CD4-positive, alpha-beta T cell treated with Interleukin-2 at 100 ng/mL for 4 hours (primary cell): ENCODE data around the gene RAD51B.

Experiments used
- DNase-seq: peaks from one replicate; pipeline ENCODE4 v3.0.0-alpha.2; 2020; ENCODE audit warnings: low spot score

The RAD51B gene

DNA sequence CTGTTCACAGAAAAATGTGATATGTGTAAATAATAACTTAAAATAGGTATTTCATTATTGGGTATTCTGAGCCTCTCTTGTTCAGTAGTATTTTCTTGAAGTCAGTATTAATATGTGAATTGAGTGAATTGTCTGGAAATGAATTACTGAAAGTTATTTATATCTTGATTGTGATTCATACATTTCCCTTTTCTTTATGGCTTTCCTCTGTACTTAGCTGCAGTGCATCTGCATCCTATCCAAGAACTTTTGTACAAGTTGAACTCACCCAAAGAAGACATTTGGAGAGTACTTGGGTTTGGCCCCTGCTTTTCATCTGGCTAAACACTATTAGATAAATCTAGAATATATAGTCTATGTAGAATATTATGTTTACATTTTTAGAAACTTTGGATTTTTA, 326.0 kb downstream of the RAD51B start:
- no peak for DNase-seq

DNA sequence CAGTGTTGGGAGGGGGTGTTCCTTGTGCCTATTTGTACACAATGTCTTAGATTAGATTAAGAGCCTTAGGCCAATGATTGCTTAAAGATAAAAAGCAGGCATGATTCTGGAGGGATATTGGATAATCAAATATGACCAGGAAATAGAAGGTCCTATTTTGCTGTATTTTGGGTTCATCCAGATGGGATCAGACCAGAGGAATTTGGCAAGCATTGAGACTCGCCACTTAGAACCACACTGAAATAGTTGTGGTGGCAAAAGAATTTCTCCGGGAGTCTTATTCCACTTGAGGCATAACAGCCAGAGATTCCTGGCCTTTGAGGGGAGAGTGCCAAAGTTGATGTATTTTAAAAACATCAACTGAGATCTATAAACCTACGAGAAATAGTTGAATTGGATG, 327.2 kb downstream of the RAD51B start:
- no peak for DNase-seq

DNA sequence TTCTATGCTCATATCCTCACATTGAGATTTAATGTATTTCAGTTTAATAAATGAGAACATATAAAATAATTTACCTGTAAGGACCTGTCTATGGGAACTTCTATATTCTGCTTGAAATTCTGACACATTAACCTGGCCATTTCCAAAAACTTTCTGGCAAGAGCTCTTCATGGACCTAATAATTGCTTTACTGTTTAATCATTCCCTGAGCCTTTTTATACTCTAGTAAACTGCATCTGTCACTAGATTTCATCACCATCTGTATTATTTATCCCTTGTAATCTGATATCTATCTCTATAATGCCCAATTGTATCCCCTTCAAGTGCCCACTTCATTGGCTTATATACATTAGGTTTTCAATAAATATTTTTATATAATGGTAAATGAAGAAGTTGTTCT, 327.7 kb downstream of the RAD51B start:
- DNase-seq: no peak

DNA sequence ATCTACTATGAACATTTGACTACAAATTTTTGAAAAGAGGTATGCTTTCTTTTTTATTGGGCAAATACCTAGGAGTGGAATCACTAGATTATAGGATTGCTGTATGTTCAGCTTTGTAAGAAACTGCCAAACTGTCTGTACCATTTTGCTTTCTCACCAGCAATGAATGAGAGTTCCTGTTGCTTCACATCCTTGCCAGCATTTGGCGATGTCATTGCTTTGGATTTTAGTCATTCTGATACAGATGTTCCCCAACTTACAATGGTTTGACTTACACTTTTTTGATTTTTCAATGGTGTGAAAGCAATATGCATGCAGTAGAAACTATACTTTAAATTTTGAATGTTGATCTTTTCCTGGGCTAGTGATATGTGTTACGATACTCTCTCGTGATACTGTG, 328.7 kb downstream of the RAD51B start:
- DNase-seq: no peak

DNA sequence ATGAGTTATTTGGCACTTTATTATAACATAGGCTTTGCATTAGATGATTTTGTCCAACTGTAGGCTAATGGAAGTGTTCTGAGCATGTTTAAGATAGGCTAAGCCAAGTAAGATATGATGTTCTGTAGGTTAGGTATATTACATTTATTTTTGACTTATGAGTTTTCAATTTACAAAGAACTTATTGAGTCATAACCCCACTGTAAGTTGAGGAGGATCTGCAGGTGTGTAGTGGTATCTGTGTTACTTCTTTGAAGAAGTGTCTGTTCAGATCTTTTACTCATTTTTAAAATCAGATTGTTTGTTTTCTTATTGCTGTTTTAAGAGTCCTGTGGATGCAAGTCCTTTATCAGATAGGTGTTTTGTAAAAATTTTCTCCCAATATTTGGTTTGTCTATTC, 329.2 kb downstream of the RAD51B start:
- DNase-seq: no peak

DNA sequence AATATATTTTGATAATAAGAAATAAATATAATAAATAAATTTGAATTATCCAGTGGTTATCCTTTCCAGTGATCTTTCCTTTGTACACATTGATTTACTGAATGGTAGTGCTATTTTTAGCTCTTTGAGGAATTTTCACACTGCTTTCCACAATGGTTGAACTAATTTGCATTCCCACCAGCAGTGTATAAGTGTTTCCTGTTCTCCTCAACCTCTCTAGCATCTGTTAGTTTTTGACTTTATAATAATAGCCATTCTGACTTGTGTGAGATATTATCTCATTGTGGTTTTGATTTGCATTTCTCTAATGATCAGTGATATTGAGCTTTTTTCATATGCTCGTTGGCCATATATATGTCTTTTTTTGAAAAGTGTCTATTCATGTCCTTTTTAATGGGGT, 333.7 kb downstream of the RAD51B start:
- DNase-seq: no peak

DNA sequence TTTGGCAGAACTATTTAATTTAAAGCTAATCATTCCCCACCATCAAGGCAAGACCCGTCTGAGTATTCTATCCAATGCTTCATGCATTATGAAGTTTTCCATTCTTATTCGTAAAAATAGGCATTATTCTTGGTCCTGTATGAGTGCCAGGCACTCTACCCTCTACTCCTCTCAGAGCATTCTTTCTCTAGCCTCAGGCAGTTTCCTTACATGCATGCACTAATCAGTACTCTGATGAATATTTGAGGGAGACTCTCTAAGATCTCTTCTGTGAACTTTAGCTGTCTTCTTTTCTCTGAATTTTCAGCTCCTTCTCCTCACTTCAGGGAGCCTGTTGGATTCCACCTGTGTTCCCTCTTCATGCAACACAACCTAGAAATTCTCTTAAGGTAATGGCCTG, 334.7 kb downstream of the RAD51B start:
- no peak for DNase-seq

DNA sequence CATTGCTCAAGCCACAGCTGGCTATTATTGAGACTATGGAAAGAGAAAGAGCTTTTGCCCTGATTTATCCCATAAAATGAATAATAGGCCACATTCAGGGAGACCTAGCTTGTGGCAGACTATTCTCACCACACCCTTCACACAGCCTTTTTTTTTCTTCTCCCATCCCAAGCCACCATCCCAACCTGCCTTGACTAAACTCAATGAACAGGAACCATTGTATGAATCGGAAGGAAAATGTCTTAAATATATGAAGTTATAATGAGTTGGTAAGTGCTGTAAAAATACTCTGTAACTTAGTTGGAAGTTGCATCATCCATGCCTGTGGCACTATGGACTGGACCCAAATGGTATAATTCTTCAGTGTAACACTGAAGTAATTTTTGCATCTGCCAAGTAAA, 338.4 kb downstream of the RAD51B start:
- no peak for DNase-seq

DNA sequence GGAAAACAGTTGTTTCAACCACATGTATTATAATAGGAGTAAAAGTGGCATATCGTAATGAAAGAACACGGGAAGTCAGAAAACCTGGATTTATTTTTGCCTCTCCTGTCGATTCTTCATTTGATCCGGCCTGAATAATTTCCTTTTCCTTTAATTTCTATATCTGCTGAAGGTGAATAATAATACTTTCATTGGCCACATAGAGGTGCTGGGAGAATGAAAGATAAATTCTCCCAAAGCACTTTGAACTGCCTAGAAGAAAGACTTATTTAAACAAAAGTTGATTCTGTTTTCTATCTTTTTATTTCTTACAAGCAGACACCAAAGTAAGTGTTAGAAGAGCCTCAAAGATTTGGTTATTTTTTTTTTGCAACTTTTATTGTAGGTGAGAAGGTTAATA, 339.1 kb downstream of the RAD51B start:
- DNase-seq: no peak

DNA sequence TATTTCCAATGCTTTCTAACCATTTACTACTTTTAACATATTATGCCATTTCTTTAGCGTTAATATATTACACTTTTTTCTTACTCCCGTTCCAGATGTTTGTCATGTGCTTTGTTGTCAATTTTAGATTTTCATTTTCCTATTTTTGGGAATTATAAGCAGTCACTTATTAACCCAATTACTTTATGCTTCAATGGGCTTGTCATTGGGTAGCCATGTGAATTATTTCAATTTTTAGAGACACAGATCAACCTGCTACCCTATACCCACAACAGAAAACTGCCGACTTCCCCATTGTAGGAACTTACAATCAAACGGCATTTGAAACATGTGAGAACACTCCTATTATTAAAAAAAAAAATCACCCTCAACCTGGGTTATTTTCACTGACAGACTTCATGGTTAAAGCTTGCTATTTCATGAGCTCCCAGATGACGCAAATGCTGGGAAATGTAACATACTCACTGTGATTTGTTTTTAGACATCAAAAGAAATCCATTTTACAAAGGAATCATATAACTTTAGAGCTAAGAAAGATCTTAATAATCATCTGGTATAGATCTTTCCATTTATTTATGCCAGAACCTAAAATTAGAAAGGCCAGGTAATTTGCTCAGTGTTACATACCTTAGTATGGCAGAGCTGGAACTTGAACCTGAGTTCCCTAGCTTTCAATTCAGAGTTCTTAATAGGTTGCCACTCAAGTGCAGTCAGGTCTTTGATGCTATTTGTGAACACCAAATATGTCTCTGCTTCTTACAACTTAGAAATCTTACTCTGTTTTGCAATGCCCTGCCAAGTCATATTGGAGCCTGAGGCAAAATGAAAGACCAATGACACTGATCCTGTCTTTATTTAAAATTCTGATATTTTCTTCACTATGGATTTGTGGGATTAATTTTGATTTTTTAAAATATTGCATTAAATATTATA, 340.4 kb downstream of the RAD51B start:
- DNase-seq: no peak

DNA sequence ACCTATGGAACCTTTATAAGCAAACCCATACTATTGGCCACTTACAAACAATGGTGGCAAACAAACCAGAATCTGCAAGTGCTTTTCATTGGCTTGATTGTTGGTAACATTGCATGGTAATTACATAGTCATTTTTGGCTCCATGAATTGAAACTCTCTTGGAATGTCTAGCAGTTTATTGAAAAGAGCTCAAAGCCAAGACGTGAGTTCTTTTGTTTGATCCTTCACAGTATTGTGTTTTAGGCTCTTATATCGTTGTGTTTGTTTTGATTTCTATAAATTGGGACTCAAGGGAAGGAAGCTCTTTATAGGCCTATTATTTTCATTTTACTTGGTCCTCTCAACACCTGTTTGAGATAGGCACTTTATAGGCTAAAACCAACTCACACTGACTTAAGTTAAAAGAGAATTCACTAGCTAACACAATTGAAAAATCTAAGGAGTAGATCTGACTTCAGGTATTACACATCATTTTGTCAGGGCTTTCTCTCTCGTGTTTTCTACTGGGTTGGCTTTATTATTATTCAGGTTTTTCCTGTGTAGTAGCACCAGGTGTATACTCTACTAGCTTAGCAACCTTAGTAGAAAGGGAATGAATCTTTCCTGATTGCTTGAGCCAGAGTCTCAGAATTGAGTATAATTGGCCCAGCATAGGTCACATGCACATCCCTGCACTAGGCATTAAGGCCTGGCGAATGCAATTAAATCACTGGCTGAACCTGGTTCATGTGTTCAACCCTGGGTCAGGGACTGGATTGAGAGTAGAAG, 341.4 kb downstream of the RAD51B start:
- DNase-seq: no peak

DNA sequence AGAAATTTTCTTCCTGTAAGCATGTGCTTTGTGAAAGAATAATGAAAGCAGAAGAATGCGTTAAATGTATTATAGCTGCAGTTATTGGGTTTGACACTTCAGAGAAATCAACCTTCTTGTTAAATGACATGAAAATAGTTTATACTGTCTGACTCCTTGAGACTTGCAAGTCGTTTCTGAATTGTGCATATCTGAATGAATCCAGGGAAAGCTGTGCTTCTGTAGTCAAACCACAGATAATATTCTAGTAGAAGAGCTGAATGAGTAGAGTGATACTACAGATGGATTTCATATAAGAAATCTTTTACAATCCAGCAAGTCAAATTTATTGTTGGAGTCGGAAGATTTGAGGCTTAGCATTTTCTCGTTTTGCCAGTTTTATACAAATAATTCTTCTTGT, 343.3 kb downstream of the RAD51B start:
- DNase-seq: no peak

DNA sequence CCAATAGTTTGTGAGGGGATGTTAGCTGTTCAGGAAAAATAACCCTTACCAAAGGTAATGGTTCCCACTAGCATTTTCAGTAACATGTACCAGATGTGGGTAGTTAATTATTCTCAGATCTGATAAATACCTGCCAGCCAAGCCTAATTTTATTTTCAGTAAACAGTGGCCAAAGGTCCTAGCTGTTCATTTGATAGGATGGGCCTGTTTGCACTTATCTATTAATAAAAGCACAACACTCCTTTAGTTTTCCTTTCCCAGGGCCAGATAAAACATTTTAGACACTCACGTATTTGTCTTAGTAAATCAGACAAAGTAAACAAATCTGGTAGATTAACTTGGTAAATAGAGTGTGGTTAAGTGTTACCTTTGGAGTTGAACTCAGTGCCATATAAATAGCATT, 345.1 kb downstream of the RAD51B start:
- no peak for DNase-seq

DNA sequence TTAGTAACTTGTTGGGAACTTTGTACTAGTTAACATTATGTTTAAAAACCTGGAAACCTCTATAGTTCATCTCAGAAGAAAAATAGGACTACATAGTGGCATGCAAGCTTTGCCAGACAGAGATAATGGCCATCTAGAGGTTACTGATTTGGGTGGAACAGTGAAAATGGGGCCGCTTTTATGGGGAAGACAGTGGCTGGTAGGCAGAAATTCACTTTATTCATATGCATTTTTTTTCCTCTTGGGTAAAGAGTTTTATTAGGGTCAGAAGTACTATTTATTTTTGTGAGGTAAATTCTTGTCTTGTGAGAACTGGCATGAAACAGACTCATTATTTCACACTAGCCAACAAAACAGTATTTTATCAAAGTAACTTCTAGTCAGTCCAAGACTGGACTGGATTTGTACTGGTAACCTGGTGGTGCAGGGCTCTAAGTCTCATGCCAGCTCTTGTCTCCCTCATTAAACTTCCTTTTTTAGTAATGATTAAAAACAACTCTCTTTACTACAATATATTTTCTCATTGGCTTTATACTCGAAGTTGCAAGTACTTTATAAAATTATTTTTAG, 345.8 kb downstream of the RAD51B start:
- DNase-seq: no peak

DNA sequence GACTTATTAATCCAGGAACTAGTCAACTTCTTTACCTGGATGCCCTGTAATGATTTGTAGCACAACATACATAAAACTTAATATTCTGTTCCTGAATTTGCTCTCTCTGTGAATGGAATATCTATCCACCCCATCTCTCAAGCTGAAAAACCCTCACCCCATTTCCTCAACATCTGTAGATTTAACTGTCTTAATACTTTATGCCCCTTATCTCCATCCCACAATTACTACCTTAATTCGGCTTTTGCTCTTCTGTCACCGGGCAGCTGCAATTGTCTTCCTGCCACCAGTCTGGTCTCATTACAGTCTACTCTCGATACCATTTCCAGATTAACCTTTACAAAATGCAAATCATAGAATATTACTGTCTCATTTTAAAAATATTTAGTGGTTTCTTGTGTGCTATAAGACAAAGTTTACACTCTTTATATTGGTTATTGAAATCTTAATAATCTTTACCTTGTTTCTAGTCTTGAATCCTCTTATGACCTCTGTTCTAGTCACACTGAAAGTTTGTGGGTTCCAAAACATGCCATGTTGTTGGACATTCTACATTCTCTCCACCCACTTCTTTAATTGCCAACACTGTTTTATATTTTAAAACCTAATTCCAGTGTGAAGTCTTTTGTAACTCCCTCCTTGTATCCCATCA, 347.3 kb downstream of the RAD51B start:
- no peak for DNase-seq

DNA sequence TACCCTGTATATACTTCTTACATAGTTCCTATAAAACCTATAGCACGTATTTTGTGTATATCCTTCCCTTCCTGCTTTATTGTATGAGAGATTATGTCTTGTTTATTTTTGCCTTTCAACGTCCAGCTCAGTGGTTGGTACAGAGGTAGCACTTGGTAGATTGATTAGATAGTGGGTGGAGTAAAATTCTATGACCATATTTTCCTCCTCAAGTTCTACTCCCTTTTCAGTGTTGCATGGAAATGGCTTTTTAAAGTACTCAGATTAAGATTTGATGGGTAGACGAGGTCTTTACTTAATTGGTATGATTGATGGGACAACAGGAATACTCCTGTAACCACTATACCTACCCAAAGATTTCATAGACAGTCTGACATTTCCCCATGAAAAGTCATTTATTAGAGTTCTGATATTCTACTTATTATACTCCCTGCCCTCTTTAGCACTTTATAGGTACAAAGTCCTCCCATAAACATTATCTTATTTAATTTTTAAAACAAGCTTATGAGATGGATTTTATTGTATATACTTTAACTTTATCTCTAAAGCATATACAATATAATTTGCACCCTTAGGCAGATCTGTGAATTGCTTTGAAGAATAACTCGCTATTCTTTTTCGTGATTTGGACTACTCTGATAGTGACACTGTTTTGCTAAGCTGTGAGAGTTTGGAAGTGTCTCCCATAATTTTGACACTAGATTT, 348.0 kb downstream of the RAD51B start:
- no peak for DNase-seq

DNA sequence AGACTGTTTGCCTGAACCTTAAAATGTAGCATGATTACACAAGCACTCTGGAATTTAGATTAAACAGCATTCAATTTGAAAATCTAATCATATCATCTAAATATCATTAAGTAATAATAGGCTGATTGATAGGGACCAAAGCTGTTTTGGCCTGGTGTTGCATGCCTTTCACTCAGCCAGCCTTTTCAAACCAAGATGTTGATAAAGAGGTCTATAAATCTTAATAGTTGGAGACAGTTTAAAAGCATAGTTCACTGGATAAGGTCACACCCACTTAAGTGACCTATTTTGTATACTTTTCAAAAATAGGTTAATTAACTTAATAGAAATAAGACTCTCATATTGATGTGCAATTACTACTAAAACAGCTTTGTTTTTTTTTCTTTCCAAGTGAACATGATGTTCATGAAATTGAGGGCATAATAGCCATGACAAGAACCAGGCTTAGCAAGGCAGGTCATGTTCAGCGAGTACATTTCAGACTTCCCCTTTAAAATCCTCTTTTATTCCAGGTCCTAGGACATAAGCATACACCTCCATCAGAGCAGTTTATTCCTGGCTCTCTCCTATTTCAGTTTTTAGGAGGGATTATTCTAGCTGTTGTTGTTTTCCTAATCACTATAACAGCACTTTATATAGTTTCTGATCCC, 349.0 kb downstream of the RAD51B start:
- DNase-seq: no peak

DNA sequence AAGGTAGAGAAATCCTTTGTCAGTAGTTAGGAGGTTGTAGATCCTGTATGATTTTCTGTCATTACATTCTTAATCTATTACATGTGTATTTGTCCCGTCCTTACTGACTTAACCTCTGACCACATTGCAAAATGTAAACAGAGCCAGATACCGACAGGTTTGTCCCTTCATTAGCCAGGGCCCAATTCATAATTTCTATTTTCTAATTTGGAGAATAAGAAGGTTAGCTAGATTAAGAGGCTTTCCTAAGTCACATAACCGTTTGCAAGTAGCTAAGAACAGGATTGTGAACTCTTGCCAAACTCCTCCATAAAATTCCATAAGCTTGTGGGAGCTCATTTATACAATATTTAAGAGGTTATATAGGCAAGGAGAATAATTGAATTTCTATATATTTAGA, 352.6 kb downstream of the RAD51B start:
- no peak for DNase-seq

DNA sequence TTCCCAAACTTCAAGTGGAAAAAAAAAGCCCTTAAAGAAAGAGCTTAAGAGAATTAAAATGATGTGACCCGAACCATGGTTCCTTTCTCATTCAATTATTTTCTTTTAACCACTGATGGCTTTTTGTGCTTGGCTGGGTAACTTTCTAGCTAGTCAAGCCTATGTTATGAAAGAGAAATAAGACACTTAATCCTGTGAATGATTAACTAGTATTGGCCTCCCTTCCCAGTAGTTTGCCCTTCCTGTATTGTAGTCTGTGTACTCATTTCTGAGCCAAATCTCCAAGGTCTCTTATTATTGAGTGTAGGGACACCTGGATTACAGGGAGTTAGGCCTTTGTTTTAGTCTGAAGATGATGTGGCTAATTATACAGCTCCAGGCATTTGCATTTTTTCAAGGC, 353.0 kb downstream of the RAD51B start:
- DNase-seq: no peak

DNA sequence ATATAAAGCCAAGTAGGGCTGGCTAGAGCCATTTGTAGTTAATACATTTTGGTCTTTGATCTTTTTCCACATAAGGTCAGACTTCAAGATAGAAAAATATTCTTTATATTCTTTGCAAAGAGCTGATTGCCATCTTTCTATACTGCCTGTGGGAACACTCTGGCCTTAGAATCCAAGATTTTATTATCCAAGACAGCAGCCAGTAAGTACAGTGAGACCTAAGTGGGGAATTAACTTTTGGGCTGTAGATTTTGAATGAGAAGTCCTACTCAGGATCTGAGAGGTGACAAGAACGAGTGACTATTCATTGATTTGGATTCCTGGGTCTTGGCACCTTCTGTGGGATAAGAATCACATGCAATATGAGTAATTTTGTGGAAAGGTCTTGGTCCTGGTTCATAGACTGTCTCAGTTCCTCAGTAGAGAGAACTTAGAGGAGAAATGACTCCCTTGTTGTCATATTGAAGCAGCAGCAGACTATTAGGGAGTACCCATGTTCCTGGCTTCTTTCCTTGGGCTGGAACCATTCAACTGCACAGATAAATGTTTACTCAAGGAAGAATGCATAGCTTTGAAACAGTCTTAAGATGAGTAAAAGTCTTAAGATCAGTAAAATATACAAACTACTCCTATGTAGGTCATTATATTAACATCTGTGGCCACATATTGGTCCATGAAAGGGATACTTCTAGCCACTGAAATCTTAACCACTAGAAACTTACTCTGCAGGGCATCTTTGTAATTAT, 353.8 kb downstream of the RAD51B start:
- DNase-seq: no peak

DNA sequence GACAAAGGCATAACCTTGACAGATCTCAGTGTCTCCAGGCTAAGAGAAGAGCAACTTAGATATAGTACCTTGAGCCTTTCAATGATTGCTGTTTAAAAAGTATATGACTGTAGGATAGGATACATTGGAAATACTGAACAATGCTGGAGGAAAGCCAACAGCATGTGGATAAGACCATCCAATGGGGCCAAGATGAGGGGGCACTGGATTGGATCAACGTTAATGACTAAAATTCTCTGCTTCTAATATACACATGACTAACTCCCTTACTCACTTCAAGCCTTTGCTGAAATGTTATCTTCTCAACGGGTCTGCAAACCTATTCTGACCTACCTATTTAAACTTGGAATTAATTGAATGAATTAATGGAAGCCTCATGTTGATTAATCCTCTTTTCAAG, 354.9 kb downstream of the RAD51B start:
- DNase-seq: no peak
